C4-2B (cell line): ENCODE measurements around the gene CFAP90.

ENCODE experiments used
- ZFX ChIP-seq: fragments of 450-650 bp; IDR thresholded peaks from 2 replicates; pipeline ENCODE4 v1.6.1; 2017
- TF ChIP-seq, protein P1 (sequence below): fragments of 450-650 bp; conservative IDR thresholded peaks from 2 replicates; pipeline ENCODE4 v1.5.1; 2017; ENCODE audit warnings: mild to moderate bottlenecking

DNA sequence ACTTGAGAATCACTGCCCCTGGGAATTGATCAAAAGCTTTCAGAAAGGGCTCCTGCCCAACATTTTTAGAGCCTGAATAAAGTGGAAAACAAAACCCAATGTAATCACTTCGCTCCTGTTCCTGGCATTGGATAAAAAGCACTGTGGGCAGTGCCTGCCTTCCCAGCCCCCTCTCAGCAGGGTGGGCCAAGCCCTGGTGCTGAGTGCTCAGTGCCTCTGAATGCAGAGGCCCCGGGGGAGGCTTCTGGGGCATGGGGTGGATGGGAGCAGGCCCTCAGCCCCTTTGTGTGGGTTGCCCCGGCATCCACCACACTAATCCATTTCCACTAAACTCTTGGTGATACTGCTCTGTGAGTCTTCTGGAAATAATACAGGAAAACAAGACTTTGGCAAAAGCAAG lies 55.6 kb downstream of the CFAP90 start:
- TF ChIP-seq, protein P1, sequence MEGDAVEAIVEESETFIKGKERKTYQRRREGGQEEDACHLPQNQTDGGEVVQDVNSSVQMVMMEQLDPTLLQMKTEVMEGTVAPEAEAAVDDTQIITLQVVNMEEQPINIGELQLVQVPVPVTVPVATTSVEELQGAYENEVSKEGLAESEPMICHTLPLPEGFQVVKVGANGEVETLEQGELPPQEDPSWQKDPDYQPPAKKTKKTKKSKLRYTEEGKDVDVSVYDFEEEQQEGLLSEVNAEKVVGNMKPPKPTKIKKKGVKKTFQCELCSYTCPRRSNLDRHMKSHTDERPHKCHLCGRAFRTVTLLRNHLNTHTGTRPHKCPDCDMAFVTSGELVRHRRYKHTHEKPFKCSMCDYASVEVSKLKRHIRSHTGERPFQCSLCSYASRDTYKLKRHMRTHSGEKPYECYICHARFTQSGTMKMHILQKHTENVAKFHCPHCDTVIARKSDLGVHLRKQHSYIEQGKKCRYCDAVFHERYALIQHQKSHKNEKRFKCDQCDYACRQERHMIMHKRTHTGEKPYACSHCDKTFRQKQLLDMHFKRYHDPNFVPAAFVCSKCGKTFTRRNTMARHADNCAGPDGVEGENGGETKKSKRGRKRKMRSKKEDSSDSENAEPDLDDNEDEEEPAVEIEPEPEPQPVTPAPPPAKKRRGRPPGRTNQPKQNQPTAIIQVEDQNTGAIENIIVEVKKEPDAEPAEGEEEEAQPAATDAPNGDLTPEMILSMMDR, result no peak
- no peak for TF ChIP-seq ZFX
